Common myeloid progenitor, CD34-positive (primary cell): ENCODE results near the gene TTLL13.
"Not testable (repeated sequence)": the region's sequence is repeated elsewhere in the genome, so short reads cannot be mapped to it uniquely, and the experiment has no call there.

ENCODE experiments used
- CTCF ChIA-PET: fragments of 350-600 bp; sonication (Branson Sonifier 250); formaldehyde crosslinking; loops from one replicate; lab custom pipeline; 2021; ENCODE audit warnings: antibody characterized with exemption; lab: Charles Lee
- POLR2A ChIA-PET: fragments of 350-600 bp; sonication (Branson Sonifier 250); formaldehyde crosslinking; loops from one replicate; lab custom pipeline; 2021; ENCODE audit warnings: antibody characterized with exemption; lab: Charles Lee
- DNase-seq, 3 donors: peaks; one replicate each; pipeline versions ENCODE4 v3.0.0 to v3.0.0-alpha.2; 2013
- H3K27ac ChIP-seq, 2 experiments: 1 replicate in 1 of 2; 2 replicates in 1 of 2; pipeline ENCODE4 v1.7.0; 2013; ENCODE audit warnings: inconsistent platforms in 2 of 2, low read length in 2 of 2, mild to moderate bottlenecking in 2 of 2, low read depth in 1 of 2, moderate library complexity in 1 of 2; ENCODE audit not compliant: severe bottlenecking in 2 of 2, insufficient read depth in 1 of 2, poor library complexity in 1 of 2
- H3K27me3 ChIP-seq, 5 experiments: replicated peaks in 2 of 5; 1 replicate in 3 of 5; 2 replicates in 2 of 5; pipeline versions ENCODE4 v1.6.1 to v1.7.0; 2013; ENCODE audit warnings: low read length in 4 of 5, mild to moderate bottlenecking in 2 of 5, moderate library complexity in 2 of 5, inconsistent platforms in 1 of 5; ENCODE audit not compliant: insufficient read depth in 5 of 5, control insufficient read depth in 4 of 5
- H3K36me3 ChIP-seq, 4 experiments: 1 replicate in 2 of 4; 2 replicates in 2 of 4; pipeline versions ENCODE4 v1.6.1 to v1.7.0; 2013; ENCODE audit warnings: low read length in 3 of 4, control low read depth in 1 of 4, mild to moderate bottlenecking in 1 of 4; ENCODE audit not compliant: control insufficient read depth in 4 of 4, insufficient read depth in 4 of 4
- H3K4me1 ChIP-seq, 4 experiments: 1 replicate in 3 of 4; 2 replicates in 1 of 4; pipeline versions ENCODE4 v1.6.1 to v1.7.1; 2013; ENCODE audit warnings: low read length in 3 of 4, mild to moderate bottlenecking in 3 of 4, control low read depth in 1 of 4, inconsistent platforms in 1 of 4, moderate library complexity in 1 of 4; ENCODE audit not compliant: control insufficient read depth in 4 of 4, insufficient read depth in 4 of 4; ENCODE audit errors: control extremely low read depth in 1 of 4
- H3K4me3 ChIP-seq, 7 experiments: 1 replicate in 4 of 7; 2 replicates in 3 of 7; pipeline versions ENCODE4 v1.5.1 to v1.7.0; 2013; ENCODE audit warnings: mild to moderate bottlenecking in 7 of 7, low read length in 6 of 7, moderate library complexity in 6 of 7, inconsistent platforms in 2 of 7, low read depth in 2 of 7, control low read depth in 1 of 7; ENCODE audit not compliant: insufficient read depth in 4 of 7, control insufficient read depth in 1 of 7; ENCODE audit errors: extremely low read depth in 1 of 7
- H3K9me3 ChIP-seq, 5 experiments: 1 replicate in 4 of 5; 2 replicates in 1 of 5; pipeline versions ENCODE4 v1.6.1 to v1.7.1; 2013; ENCODE audit warnings: low read length in 4 of 5, mild to moderate bottlenecking in 2 of 5, inconsistent platforms in 1 of 5, low read depth in 1 of 5, moderate library complexity in 1 of 5; ENCODE audit not compliant: control insufficient read depth in 4 of 5, insufficient read depth in 2 of 5; ENCODE audit errors: control extremely low read depth in 1 of 5
- WGBS: methylation state at CpG from one replicate; pipeline ENCODE4 v1.1.5; 2013; ENCODE audit not compliant: insufficient coverage; 5-methylcytosine and 5-hydroxymethylcytosine counted together

TTLL13 gene

GRCh38 chr15:90293040-90293810 lies 43.9 kb downstream of the TTLL13 start:
- H3K4me1 ChIP-seq, H3K27me3 ChIP-seq, H3K36me3 ChIP-seq, POLR2A ChIA-PET, H3K27ac ChIP-seq, H3K9me3 ChIP-seq: not testable (repeated sequence)
- DNase-seq: peak; percentile 50 to 70 (median 69)
- CTCF ChIA-PET: interaction anchor here (0.6 to 2.5 kb wide), 20 partner anchors 8 to 592 kb away, joined by 3 to 16 read pairs (median 3); partner anchors contain the start of gene FES
- WGBS: 32% methylated on average over 7 of the region's 13 CpGs
- H3K4me3 ChIP-seq: peak overlapping the region in 1 of 7 experiments; percentile 55

DNA sequence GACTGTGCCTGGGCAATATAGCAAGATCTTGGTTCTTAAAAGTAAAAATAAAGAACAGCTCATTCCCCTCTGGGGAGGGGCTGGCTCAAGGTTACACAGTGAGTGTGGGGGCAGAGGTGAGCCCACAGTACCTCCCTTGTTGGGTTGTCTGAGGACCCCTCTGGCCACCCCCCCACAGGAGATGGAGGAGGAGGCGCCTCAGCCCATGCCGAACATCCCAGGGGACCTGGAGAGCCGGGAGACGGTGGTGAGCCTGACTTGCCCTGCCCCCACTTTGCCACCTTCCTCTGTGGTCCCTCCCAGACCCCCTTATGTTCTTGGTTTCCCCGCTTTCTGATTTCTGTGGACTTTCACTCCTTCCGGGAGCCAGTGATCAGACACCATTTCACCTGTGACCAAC lies 44.8 kb downstream of the TTLL13 start:
- Histone ChIP-seq H3K4me1 (peaks cover 0 to 9% (median 4%) of the 10 kb centered on the region in 4 experiments), H3K9me3 (no peaks in the 10 kb centered on the region), H3K36me3 (no peaks in the 10 kb centered on the region), H3K4me3 (no peak overlapping the region), H3K27me3 (no peaks in the 10 kb centered on the region), H3K27ac (no peak overlapping the region)
- WGBS: 100% methylated on average over 2 of the region's 6 CpGs
- ChIA-PET CTCF (interaction anchor here (0.6 to 2.5 kb wide), 10 partner anchors 8 to 187 kb away, joined by 3 to 8 read pairs (median 4); no protein-coding TSS in a partner anchor), POLR2A (no interaction called here)
- DNase-seq: no peak

DNA sequence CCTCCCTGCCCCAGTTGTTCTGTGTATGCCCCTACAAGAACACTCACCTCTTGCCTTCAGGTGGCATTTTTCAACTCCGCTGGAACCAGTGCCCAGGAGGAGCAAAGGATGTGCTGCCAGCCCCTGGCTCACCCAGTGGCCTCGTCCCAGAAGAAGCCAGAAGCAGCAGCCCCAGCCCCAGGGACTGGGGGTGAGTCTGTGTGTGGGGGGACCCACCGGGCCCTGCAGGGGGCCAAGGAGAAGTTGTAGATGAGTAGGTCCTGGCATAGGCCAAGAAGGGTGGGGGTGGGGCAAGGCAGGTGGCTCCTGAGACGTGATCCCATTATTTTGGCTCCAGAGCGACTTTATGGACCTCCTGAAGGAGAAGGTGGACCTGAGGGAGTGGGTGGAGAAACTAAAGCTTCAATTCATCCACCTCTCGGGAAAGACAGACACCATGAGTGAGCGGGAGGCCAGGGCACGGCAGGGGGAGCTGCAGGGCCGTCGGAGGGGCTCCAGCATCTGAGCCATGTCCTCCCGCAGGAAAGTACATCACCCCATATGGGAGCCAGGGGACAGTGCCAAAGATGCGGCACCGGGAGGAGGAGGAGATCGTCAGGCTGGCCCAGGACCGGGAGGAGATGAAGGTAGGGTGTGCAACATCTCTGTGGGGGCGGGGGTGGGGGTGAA lies 45.4 kb downstream of the TTLL13 start:
- no peaks in the 10 kb centered on the region for H3K36me3 ChIP-seq
- ChIA-PET CTCF (interaction anchor here (1.1 to 2.5 kb wide), 4 partner anchors 8 to 66 kb away, joined by 3 to 7 read pairs (median 4); no protein-coding TSS in a partner anchor), POLR2A (no interaction called here)
- H3K4me1 ChIP-seq: peaks cover 0 to 9% (median 4%) of the 10 kb centered on the region in 4 experiments
- WGBS: 95% methylated on average over 14 of the region's 16 CpGs
- no peak overlapping the region for H3K27ac ChIP-seq
- no peaks in the 10 kb centered on the region for H3K9me3 ChIP-seq
- H3K27me3 ChIP-seq: no peaks in the 10 kb centered on the region
- H3K4me3 ChIP-seq: no peak overlapping the region
- DNase-seq: no peak

DNA sequence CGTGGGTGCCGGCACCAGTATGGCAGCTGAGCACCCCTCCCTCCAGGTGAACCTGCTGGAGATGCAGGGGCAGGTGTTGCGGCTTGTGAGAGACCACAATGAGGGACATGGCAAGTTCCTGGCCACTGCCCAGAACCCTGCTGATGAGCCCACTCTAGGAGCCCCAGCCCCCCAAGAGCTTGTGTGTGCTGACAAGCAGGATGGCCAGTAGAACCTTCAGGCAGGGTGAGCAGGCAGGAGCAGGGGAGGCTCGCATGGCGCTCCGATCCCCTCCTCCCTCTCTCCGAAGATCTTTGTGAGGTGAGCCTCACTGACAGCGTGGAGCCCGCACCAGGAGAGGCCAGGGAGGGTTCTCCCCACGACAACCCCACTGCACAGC lies 45.9 kb downstream of the TTLL13 start:
- Histone ChIP-seq H3K4me1 (peaks cover 0 to 9% (median 4%) of the 10 kb centered on the region in 4 experiments), H3K9me3 (no peaks in the 10 kb centered on the region), H3K36me3 (no peaks in the 10 kb centered on the region), H3K4me3 (no peak overlapping the region), H3K27me3 (no peaks in the 10 kb centered on the region), H3K27ac (no peak overlapping the region)
- DNase-seq: no peak
- CTCF ChIA-PET: no interaction called here
- POLR2A ChIA-PET: no interaction called here
- 86% methylated on average over 6 of the region's 10 CpGs for WGBS

GRCh38 chr15:90296316-90296884 lies 47.0 kb downstream of the TTLL13 start:
- WGBS: 94% methylated on average over 2 of the region's 4 CpGs
- H3K9me3 ChIP-seq, H3K4me1 ChIP-seq, H3K36me3 ChIP-seq, DNase-seq, H3K4me3 ChIP-seq, POLR2A ChIA-PET, H3K27ac ChIP-seq, H3K27me3 ChIP-seq: not testable (repeated sequence)
- CTCF ChIA-PET: interaction anchor here (0.6 to 1.0 kb wide), 4 partner anchors 9 to 173 kb away, joined by 3 read pairs; no protein-coding TSS in a partner anchor

- no peak overlapping the region for H3K4me3 ChIP-seq
- ChIA-PET CTCF (interaction anchor here (1.0 kb wide), 1 partner anchor 172 kb away, joined by 3 read pairs; no protein-coding TSS in a partner anchor), POLR2A (no interaction called here)
- no peaks in the 10 kb centered on the region for H3K27me3 ChIP-seq
- H3K36me3 ChIP-seq: no peaks in the 10 kb centered on the region
- no peak overlapping the region for H3K27ac ChIP-seq
- peaks cover 0 to 9% (median 2%) of the 10 kb centered on the region in 4 experiments for H3K4me1 ChIP-seq
- DNase-seq: no peak
- H3K9me3 ChIP-seq: no peaks in the 10 kb centered on the region
- WGBS: 100% methylated on average over 1 of the region's 4 CpGs
Observed at GRCh38 chr15:90297021-90297420, 47.7 kb downstream of the TTLL13 start.
